Measurements from ENCODE around the gene ANKRD24.
"Not testable (repeated sequence)": the region's sequence is repeated elsewhere in the genome, so short reads cannot be mapped to it uniquely, and the experiment has no call there.

Gene ANKRD24

DNA sequence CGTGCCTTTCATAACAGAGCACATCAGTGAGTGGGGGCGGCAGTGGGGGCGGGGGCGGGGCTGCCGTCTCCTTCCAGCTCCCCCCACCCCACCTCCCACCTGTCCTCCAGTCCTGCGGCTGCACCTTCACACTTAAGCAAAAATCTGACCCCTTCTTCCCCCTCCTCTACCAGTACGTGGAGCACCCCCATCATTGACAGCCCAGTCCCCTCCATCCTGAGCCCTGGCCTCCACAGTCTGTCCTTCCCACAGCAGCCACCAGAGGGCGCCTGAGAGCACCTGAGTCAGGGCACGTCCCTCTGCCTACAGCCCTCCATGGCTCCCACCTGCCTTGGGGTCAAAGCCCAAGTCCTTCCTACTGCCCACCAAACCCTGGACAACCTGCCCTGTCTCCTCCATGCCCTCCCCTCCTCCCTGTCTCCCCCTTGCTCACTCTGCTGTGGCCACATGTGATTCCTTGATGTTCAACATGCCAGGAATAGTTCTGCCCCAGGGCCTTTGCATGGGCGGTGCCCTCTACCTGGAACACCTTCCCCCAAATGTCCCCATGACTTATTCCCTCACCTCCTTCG lies 50.9 kb downstream of the ANKRD24 start:
- peak; percentile 33 for DNase-seq

DNA sequence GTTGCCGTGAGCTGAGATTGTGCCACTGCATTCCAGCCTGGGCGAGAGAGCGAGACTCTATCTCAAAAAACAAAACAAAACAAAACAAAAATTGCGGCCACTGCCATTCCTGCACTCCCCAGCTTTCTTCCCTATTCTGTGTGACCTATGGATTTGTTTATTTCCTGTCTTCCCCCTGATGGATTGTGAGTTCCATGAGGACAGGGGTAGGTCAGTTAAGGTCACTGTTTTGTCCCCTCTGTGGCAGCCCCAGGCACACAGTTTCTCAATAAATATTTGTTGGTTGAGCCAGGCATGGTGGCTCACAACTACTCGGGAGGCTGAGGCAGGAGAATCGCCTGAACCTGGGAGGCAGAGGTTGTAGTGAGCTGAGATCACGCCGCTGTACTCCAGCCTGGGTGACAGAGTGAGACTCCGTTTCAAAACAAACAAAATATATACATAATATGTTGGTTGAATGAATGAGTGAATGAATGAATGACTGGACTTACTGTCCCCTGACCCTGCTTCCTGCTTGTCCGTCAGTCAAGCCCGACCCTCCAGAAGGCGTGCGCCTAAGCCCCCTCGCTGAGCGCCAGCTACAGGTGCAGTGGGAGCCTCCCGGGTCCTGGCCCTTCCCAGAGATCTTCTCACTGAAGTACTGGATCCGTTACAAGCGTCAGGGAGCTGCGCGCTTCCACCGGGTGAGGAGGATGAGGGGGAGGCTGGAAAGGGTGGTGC lies 51.8 kb downstream of the ANKRD24 start:
- DNase-seq, result no peak

DNA sequence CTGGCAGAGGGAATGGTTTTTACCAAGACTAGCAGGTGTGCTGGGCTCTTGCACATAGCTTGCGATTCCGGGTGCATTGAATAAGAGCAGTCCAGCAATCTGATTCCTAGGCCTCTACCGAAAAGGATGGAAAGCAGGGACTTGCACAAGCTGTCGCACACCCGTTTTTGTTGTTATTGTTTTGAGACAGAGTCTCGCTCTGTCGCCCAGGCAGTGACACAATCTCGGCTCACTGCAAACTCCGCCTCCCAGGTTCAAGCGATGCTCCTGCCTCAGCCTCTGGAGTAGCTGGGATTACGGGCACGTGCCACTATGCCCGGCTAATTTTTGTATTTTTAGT lies 52.3 kb downstream of the ANKRD24 start:
- no peak for DNase-seq

DNA sequence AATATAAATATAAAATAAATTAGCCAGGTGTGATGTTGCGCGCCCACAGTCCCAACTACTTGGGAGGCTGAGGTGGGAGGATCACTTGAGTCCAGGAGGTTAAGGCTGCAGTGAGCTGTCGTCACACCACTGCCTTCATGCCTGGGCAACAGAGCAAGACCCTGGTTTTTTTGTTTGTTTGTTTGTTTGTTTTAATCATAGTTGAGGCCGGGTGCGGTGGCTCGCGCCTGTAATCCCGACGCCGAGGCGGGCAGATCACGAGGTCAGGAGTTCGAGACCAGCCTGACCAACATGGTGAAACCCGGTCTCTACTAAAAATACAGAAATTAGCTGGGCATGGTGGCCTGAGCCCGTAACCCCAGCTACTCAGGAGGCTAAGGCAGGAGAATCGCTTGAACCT lies 55.0 kb downstream of the ANKRD24 start:
- DNase-seq, result not testable (repeated sequence)

DNA sequence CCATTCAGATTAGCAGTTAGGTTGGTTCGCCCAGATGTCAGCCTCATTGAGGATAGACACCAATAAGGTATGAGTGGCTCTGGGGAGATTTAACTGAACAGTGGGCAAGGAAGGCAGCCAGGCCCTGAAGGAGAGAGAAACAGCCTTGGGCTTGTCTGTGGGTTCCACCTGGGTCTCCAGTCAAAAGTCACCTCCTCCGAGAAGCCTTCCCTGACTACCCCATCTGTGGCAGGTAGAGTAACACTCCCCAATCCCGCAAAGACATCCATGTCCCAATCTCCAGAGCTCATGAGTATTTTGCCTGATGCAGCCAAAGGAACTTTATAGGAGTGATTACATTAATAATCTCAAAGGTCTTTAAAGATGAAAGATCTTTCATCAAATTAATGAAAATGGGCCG lies 56.3 kb downstream of the ANKRD24 start:
- DNase-seq, result no peak

DNA sequence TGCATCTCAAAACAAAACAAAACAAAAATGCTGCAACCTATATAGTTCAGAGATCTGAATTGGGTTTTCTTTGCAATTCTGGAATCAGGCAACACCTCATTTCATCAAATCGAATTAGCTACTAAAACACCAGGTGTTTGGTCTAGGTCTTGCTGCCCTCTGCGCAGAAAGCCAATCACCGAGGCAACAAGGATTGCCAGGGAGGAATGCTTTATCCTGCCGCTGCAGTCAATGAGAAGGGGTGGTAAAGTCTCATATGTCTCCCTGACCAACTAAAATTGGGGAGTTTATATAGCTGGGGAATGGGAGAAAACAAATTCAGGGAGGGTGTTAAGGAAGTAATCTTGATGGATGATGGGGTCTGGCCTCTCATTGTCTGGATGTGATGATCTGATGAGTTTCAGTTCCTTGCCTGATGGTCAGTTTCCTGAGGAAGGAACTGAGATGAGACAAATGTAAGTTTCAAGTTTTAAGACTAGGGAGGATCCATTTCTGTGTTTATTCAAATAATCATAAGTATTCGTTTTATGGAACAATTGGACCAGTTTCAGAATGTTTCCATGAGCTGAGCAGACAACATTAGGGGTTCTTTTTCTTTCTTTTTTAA lies 59.4 kb downstream of the ANKRD24 start:
- no peak for DNase-seq

DNA sequence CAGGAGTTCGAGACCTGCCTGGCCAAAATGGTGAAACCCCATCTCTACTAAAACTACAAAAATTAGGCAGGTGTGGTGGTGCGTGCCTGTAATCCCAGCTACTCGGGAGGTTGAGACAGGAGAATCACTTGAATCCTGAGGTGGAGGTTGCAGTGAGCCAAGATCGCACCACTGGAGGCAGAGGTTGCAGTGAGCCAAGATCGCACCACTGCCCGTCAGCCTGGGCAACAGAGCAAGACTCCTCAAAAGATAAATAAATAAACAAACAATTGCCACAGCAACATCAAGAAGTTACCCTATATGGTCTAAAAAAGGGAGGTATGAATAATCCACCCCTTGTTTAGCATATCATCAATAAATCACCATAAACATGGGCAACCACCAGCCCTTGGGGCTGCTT lies 63.4 kb downstream of the ANKRD24 start:
- not testable (repeated sequence) for DNase-seq

DNA sequence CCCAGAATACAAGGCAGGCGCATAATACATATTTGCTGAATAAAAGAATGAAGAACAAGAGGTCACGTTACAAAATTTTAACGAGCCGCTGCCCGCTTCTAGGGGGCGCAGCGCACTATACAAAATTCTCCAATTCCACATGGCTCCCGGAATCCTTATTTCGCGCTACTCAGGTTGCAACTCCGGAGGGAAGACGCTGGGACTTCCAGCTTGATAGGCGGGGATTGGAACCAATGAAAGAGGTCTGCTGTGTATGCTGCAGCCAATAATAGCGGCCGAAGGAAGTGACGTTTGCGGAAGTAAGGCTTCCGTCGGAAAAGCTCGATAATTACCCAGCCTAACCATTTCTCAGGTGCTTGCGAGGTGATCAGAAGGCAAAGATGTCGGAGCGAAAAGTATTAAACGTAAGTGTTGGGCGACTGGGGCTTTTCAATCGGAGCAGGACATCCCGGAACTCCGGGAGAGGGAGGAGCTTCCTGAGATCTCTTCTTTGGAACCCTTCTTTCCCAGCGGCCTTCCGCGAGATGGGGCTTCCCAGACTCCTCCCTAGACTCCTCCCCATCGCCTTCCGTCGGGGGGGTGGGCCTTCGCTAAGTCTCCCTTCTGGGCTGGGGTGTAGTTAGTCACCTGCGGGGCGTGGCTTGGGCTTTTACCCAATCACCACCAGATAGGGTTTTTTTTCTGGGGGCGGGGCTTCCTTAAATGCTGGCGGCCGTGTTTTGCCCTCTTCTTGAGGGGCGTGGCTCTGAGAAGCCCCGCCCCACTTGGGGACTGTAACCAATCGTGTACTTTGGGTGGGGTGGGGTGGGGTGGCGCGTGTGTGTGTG lies 64.5 kb downstream of the ANKRD24 start, which contains the start of gene YJU2:
YJU2 (plus strand) TSS at position 314 of the 827 bp plus-strand sequence; CDS start at position 381, 67 bp downstream.
- peak; percentile 99 for DNase-seq

DNA sequence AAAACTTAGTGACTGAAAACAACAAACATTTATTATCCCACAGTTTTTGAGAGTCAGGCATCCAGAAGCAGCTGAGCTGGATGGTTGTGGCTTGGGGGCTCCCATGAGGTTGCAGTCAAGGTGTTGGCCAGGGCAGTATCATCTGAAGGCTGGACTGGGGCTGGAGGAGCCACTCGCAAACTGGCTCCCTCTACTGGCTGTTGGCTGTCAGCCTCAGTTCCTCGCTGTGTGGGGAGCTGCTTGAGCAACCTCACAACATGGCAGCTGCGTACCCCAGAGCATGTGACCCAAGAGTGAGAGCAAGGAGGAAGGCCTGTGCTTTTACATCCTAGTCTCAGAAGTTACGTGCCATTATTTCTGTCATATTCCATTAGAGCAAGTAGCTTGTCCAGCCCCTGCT lies 74.1 kb downstream of the ANKRD24 start:
- no peak for DNase-seq

DNA sequence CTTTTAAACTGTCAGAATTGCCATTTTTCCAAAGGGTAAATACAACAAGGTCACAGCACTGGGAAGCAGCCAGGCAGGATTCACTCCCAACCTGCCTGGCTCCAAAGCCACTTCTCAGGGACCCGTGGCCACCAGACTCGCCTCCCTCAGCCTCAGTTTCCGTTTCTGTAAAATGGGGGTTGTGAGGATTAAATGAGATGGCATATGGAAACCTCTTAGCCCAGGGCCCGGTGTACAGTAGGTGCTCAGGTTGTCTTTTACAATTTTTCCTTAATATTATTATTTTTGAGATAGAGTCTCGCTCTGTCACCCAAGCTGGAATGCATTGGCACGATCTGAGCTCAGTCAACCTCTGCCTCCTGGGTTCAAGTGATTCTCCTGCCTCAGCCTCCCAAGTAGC lies 74.5 kb downstream of the ANKRD24 start:
- no peak for DNase-seq

DNA sequence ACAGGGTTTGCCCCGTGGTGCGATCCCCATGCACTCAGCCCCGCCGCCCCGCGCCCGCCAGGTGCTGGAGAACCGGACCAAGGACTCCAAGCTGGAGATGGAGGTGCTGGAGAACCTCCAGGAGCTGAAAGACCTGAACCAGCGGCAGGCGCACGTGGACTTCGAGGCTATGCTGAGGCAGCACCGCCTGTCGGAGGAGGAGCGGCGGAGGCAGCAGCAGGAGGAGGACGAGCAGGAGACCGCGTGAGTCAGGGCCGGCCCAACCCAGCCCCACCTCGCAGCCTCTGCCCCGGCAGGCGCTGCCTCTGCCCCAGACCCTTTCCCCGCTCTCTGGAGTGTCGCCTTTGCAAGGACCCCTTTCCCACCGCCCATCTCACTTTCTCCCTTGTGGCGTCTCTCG lies 75.7 kb downstream of the ANKRD24 start:
- no peak for DNase-seq

DNA sequence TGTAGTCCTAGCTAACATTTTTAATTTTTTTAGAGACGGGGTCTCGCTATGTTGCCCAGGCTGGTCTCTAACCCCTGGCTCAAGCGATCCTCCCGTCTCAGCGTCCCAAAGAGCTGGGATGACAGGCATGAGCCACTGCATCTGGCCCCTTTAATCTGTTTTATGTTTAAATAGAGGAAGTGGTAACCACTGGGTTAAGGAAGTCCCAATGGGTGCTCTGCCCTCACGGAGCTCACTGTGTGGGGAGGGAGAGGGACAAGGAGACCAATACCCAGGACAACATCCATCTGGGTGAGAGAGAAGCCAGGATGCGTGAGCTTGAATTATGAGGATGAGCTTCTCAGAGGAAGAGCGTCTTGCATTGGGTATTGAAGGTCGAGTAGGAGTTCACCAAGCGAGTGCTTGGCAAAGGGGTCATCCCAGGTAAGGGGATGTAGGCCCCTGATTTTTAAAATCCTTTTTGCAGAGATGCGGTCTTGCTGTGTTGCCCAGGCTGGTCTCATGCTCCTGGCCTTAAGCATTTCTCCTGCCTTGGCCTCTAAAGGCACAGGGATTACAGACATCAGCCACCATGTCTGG lies 78.2 kb downstream of the ANKRD24 start:
- DNase-seq, result no peak

DNA sequence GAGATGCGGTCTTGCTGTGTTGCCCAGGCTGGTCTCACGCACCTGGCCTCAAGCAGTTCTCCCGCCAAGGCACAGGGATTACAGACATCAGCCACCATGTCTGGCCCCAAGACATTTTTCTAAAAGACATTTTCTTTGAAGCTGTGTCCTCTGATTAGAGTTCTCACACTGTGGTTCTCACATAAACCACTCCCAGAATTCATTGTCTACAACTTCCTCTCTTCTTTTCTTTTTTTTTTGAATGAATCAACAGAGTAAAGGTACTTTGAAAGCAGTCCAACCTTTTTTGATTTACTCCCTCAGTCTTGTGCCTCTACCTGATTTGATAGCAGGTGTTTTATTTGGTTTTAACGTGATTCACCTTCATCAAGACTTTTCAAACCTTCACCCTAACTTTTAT lies 82.3 kb downstream of the ANKRD24 start:
- DNase-seq, result peak; percentile 16

DNA sequence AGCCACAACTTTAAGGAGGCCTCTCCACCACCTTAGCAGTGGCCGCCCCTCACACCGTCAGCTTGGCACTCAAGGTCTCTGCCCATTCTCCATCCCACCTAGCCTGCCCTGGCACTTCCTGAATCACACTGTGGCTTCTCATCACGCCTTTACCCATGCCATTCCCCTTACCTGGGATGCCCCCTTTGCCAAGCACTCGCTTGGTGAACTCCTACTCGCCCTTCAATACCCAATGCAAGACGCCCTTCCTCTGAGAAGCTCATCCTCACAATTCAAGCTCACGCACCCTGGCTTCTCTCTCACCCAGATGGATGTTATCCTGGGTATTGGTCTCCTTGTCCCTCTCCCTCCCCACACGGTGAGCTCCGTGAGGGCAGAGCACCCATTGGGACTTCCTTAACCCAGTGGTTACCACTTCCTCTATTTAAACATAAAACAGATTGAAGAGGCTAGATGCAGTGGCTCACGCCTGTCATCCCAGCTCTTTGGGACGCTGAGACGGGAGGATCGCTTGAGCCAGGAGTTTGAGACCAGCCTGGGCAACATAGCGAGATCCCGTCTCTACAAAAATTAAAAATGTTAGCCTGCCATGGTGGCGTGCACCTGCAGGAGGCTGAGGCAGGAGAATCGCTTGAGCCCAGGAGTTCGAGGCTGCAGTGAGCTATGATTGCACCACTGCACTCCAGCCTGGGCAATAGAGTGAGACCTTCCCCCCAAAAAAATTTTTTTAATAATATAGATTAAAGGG lies 83.9 kb downstream of the ANKRD24 start:
- no peak for DNase-seq

DNA sequence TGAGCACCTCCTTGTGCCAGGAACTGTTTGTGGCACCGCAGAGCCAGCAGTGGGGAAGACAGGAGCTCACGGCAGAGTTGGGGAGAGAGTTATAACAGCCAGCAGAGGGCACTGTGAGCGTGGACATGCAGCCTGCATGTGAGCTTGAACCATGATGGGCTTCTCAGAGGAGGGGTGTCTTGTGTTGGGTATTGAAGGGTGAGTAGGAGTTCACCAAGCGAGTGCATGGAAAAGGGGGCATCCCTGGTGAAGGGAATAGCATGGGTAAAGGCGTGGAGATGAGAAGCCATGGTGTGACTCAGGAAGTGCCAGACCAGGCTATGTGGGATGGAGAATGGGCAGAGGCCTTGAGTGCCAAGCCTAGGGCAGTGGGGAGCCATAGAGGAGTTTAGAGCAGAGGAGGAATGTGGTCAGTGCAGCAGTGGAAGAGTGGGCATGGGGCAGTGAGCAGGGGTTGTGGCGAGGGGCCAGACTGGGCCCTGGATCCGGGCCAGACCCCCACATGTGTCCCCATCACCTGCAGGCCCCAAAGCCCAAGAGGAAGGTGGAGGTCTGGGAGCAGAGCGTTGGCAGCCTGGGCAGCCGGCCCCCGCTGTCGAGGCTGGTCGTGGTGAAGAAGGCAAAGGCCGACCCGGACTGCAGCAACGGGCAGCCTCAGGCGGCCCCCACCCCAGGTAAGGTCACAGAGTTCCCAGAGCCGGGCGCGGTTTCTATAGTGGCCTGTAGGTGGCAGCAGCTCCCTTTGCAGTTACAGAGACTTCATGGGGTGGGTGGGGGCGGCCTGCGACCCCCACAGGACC lies 84.8 kb downstream of the ANKRD24 start:
- peak; percentile 30 for DNase-seq

DNA sequence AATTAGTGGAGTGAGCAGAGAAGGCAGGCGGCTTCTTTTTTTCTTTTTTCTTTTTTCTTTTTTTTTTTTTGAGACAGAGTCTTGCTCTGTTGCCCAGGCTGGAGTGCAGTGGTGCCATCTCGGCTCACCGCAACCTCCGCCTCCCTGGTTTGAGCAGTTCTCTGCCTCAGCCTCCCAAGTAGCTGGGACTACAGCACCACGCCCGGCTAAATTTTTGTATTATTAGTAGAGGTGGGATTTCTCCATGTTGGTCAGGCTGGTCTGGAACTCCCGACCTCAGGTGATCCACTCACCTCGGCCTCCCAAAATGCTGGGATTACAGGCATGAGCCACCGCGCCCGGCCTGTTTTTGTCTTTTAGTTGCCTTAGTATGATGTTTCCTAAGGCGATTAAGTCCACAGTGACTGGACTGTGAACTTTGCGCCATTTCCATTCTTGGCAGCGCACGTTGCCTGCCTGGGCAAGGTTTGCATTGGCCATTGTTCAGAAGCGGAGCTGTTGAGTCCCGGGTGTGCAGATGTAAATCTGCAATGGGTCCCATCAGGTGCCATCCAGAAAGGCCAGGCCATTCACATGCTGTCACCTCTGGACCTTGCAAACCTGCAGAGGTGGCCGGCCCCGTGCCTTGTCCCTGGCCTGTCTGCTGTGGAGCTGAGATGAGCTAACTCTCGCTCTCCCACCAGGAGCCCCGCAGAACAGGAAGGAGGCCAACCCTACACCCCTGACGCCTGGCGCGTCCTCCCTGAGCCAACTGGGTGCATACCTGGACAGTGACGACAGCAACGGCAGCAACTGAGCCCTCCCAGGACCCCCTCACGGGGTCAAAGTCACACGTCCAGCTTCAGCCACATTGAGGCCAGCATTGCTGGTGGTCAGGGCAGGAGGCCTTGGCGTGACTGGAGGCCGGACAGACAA lies 85.7 kb downstream of the ANKRD24 start:
- DNase-seq, result no peak

DNA sequence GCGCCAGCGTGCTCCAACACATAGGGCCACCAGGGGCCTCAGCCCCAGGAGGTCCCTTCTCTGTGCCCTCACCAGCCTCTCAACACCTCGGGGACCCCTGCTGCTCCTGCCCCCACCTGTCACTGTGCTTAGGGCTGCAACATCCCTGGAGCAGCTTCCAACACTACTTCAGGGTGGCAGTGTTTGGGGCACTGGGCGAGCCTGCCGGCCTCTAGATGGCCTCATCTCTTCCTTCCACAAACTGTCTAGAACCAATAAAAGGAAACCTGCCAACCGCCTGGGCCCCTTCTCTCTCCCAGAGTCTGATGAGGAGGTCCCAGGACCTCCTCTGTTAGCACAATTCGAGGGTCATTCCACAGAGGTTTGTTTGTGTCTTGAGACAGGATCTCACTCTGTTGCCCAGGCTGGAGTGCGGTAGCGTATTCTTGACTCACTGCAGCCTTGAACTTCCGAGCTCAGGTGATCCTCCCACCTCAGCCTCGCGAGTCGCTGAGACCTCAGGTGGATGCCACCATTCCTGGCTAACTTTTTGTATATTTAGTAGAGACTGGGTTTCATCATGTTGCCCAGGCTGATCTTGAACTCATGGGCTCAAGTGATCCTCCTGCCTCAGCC lies 86.4 kb downstream of the ANKRD24 start:
- no peak for DNase-seq

DNA sequence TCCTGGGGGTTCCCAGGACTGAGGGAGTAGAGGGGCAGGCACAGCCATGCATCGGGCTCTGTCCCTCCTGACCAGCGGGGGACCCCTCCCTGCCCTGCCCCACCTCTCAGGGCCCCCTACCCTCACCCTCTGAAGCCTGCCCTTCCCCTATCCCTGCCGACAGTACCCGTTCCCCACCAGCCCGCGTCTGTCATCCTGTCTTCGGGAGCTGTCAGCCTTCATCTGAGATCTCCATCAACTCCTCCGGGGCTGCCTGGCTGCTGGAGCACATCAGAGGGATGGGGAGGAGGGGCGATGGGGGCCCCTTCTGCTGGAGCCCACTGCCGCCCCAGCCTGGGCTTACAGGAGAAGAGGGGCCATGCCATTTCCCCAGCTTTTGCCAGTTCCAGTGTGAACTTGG lies 90.4 kb downstream of the ANKRD24 start:
- DNase-seq, result no peak

DNA sequence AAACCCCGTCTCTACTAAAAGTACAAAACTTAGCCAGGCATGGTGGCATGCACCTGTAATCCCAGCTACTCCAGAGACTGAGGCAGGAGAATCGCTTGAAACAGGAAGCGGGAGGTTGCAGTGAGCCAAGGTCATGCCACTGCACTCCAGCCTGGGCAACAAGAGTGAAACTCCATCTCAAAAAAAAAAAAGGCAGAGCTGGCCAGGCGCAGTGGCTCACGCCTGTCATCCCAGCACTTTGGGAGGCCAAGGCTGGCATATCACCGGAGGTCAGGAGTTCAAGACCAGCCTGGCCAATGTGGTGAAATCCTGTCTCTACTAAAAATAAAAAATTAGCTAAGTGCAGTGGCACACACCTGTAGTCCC lies 91.8 kb downstream of the ANKRD24 start:
- not testable (repeated sequence) for DNase-seq
